HS-5 (cell line): ENCODE data around the gene MPRIP.

ENCODE experiments used
- DNase-seq: peaks from one replicate; pipeline ENCODE4 v3.0.0-alpha.2; 2012; ENCODE audit warnings: low read depth

Gene MPRIP

GRCh38 chr17:17028059-17028877 lies 14.0 kb upstream of the MPRIP start:
- no peak for DNase-seq

GRCh38 chr17:17028878-17029535 lies 13.2 kb upstream of the MPRIP start:
- DNase-seq = no peak

- DNase-seq = no peak
Observed at GRCh38 chr17:17029938-17030337, 12.3 kb upstream of the MPRIP start.

GRCh38 chr17:17030515-17031211 lies 11.6 kb upstream of the MPRIP start:
- no peak for DNase-seq

- DNase-seq = no peak
Observed at GRCh38 chr17:17032131-17032692, 10.0 kb upstream of the MPRIP start.

GRCh38 chr17:17033466-17033865 lies 8.8 kb upstream of the MPRIP start:
- no peak for DNase-seq

GRCh38 chr17:17034026-17034425 lies 8.2 kb upstream of the MPRIP start:
- no peak for DNase-seq

GRCh38 chr17:17034496-17035075 lies 7.7 kb upstream of the MPRIP start:
- DNase-seq = no peak

GRCh38 chr17:17035490-17035889 lies 6.8 kb upstream of the MPRIP start:
- no peak for DNase-seq

GRCh38 chr17:17035920-17036523 lies 6.2 kb upstream of the MPRIP start:
- DNase-seq = no peak

GRCh38 chr17:17036524-17036998 lies 5.7 kb upstream of the MPRIP start:
- DNase-seq = no peak

GRCh38 chr17:17039911-17040310 lies 2.3 kb upstream of the MPRIP start:
- DNase-seq = no peak

GRCh38 chr17:17041018-17041521 lies 1.2 kb upstream of the MPRIP start:
- no peak for DNase-seq

- peak; percentile 78 for DNase-seq
Observed at GRCh38 chr17:17041571-17042383, 480 bp upstream of the MPRIP start.

- DNase-seq = no peak
Observed at GRCh38 chr17:17042851-17043460, 699 bp downstream of the MPRIP start.

GRCh38 chr17:17043461-17044271 lies 1.4 kb downstream of the MPRIP start:
- no peak for DNase-seq

GRCh38 chr17:17044846-17045561 lies 2.7 kb downstream of the MPRIP start:
- no peak for DNase-seq

GRCh38 chr17:17048106-17048505 lies 5.8 kb downstream of the MPRIP start:
- no peak for DNase-seq
